Neuronal stem cell (in vitro differentiated cells): Measurements from ENCODE around the gene JHY.

Source experiments
- DNase-seq: peaks from one replicate; pipeline ENCODE4 v3.0.0-alpha.2; 2013; ENCODE audit warnings: low spot score
- H2AFZ ChIP-seq: one replicate; pipeline ENCODE4 v1.6.1; 2013; ENCODE audit warnings: mild to moderate bottlenecking, low read length, inconsistent platforms
- H2AK5ac ChIP-seq: 2 replicates; pipeline ENCODE4 v1.6.1; 2013; ENCODE audit warnings: low read depth, mild to moderate bottlenecking, inconsistent platforms, low read length, moderate library complexity, mixed read lengths
- H2BK120ac ChIP-seq: 2 replicates; pipeline ENCODE4 v1.6.1; 2013; ENCODE audit warnings: low read depth, mild to moderate bottlenecking, inconsistent platforms, low read length, moderate library complexity, mixed read lengths
- H2BK12ac ChIP-seq: one replicate; pipeline ENCODE4 v1.6.1; 2013; ENCODE audit warnings: low read length, inconsistent platforms
- H2BK15ac ChIP-seq: 2 replicates; pipeline ENCODE4 v1.6.1; 2013; ENCODE audit warnings: mild to moderate bottlenecking, low read length, inconsistent platforms, mixed read lengths
- H2BK5ac ChIP-seq: one replicate; pipeline ENCODE4 v1.6.1; 2013; ENCODE audit warnings: inconsistent platforms, mild to moderate bottlenecking, low read length, moderate library complexity
- H3K14ac ChIP-seq: one replicate; pipeline ENCODE4 v1.6.1; 2013; ENCODE audit warnings: low read length, inconsistent platforms
- H3K18ac ChIP-seq: 2 replicates; pipeline ENCODE4 v1.6.1; 2013; ENCODE audit warnings: low read length, inconsistent platforms
- H3K23ac ChIP-seq: 2 replicates; pipeline ENCODE4 v1.6.1; 2013; ENCODE audit warnings: low read depth, mild to moderate bottlenecking, mixed read lengths, low read length, inconsistent platforms; ENCODE audit not compliant: poor library complexity
- H3K27ac ChIP-seq: replicated peaks from 3 replicates; pipeline ENCODE4 v1.5.1; 2013; ENCODE audit warnings: low read length, inconsistent platforms
- H3K27me3 ChIP-seq, 3 experiments: 2 replicates each; pipeline ENCODE4 v1.6.1; 2013; ENCODE audit warnings: low read length in 3 of 3, mild to moderate bottlenecking in 2 of 3, inconsistent platforms in 1 of 3, low read depth in 1 of 3, mixed read lengths in 1 of 3, moderate library complexity in 1 of 3; ENCODE audit not compliant: control insufficient read depth in 3 of 3, insufficient read depth in 3 of 3
- H3K36me3 ChIP-seq, 2 donors: replicated peaks in 1 of 2; 2 replicates each; pipeline ENCODE4 v1.6.1; 2013; ENCODE audit warnings: low read length in 2 of 2; ENCODE audit not compliant: control insufficient read depth in 2 of 2, insufficient read depth in 2 of 2
- H3K4ac ChIP-seq: 2 replicates; pipeline ENCODE4 v1.6.1; 2013; ENCODE audit warnings: inconsistent platforms, mild to moderate bottlenecking, low read length, moderate library complexity
- H3K4me1 ChIP-seq, 2 donors: 1 replicate in 1 of 2; 2 replicates in 1 of 2; pipeline ENCODE4 v1.6.1; 2013; ENCODE audit warnings: low read length in 2 of 2, low read depth in 1 of 2; ENCODE audit not compliant: control insufficient read depth in 2 of 2, insufficient read depth in 1 of 2
- H3K4me2 ChIP-seq: one replicate; pipeline ENCODE4 v1.6.1; 2013; ENCODE audit warnings: mild to moderate bottlenecking, low read length, inconsistent platforms; ENCODE audit not compliant: insufficient read depth, poor library complexity, severe bottlenecking
- H3K4me3 ChIP-seq, 2 donors: 2 replicates each; pipeline ENCODE4 v1.5.1; 2013; ENCODE audit warnings: low read length in 2 of 2, mild to moderate bottlenecking in 2 of 2, inconsistent platforms in 1 of 2, moderate library complexity in 1 of 2
- H3K79me1 ChIP-seq: one replicate; pipeline ENCODE4 v1.6.1; 2013; ENCODE audit warnings: low read depth, mild to moderate bottlenecking, inconsistent platforms, low read length, moderate library complexity
- H3K9ac ChIP-seq: one replicate; pipeline ENCODE4 v1.6.1; 2013; ENCODE audit warnings: mild to moderate bottlenecking, low read depth, low read length, inconsistent platforms; ENCODE audit not compliant: poor library complexity
- H3K9me3 ChIP-seq, 2 donors: replicated peaks in 1 of 2; 2 replicates each; pipeline versions ENCODE3 to v1.6.1; 2013; ENCODE audit warnings: low read length in 2 of 2, mild to moderate bottlenecking in 2 of 2, inconsistent platforms in 1 of 2, low read depth in 1 of 2, mixed read lengths in 1 of 2, moderate library complexity in 1 of 2; ENCODE audit not compliant: control insufficient read depth in 2 of 2, insufficient read depth in 1 of 2
- H4K8ac ChIP-seq: one replicate; pipeline ENCODE4 v1.6.1; 2013; ENCODE audit warnings: low read depth, mild to moderate bottlenecking, inconsistent platforms, low read length, moderate library complexity
- H4K91ac ChIP-seq: one replicate; pipeline ENCODE4 v1.6.1; 2013; ENCODE audit warnings: low read length, low read depth, mild to moderate bottlenecking, inconsistent platforms; ENCODE audit not compliant: poor library complexity
- WGBS, 2 donors: extraction: QIAGEN DNeasy Blood & Tissue Kit; methylation state at CpG; one replicate each; pipeline ENCODE4 v1.1.7; 2013; ENCODE audit warnings: missing lambda C conversion rate in 2 of 2, mixed read lengths in 1 of 2; ENCODE audit not compliant: insufficient read length in 2 of 2, insufficient replicate concordance in 1 of 2; ENCODE audit errors: extremely low coverage in 2 of 2; 5-methylcytosine and 5-hydroxymethylcytosine counted together

Gene JHY

GRCh38 chr11:122933416-122933815 lies 50.9 kb downstream of the JHY start:
- no peak overlapping the region for H4K8ac ChIP-seq
- peaks cover 1% of the 10 kb centered on the region for H3K79me1 ChIP-seq
- DNase-seq: no peak
- H3K36me3 ChIP-seq: no peaks in the 10 kb centered on the region
- H2AK5ac ChIP-seq: no peak overlapping the region
- H3K18ac ChIP-seq: no peak overlapping the region
- H3K27me3 ChIP-seq: peaks cover 0 to 37% (median 2%) of the 10 kb centered on the region in 3 experiments
- H3K4me1 ChIP-seq: peaks cover 0 to 4% of the 10 kb centered on the region in 2 donors
- H2BK120ac ChIP-seq: no peak overlapping the region
- no peak overlapping the region for H3K27ac ChIP-seq
- WGBS, 2 donors: no CpG with 5 or more reads among the region's 2 CpGs
- no peak overlapping the region for H2BK12ac ChIP-seq
- H3K9ac ChIP-seq: no peak overlapping the region
- H3K9me3 ChIP-seq: no peaks in the 10 kb centered on the region
- no peak overlapping the region for H4K91ac ChIP-seq
- no peak overlapping the region for H2BK15ac ChIP-seq
- no peak overlapping the region for H3K4me2 ChIP-seq
- H3K4ac ChIP-seq: no peak overlapping the region
- H2BK5ac ChIP-seq: no peak overlapping the region
- H3K4me3 ChIP-seq: no peak overlapping the region
- H3K23ac ChIP-seq: no peak overlapping the region
- H2AFZ ChIP-seq: no peak overlapping the region
- no peak overlapping the region for H3K14ac ChIP-seq

GRCh38 chr11:122937983-122938382 lies 55.4 kb downstream of the JHY start:
- Histone ChIP-seq H3K36me3 (no peaks in the 10 kb centered on the region), H2BK5ac (no peak overlapping the region), H3K9me3 (no peaks in the 10 kb centered on the region), H3K4me1 (no peaks in the 10 kb centered on the region), H3K79me1 (no peaks in the 10 kb centered on the region), H2AFZ (no peak overlapping the region), H3K23ac (no peak overlapping the region), H2BK15ac (no peak overlapping the region), H2BK120ac (no peak overlapping the region), H2AK5ac (no peak overlapping the region), H3K27ac (no peak overlapping the region), H2BK12ac (no peak overlapping the region), H3K27me3 (peaks cover 0 to 20% (median 2%) of the 10 kb centered on the region in 3 experiments), H4K8ac (no peak overlapping the region), H3K4ac (no peak overlapping the region), H3K18ac (no peak overlapping the region), H4K91ac (no peak overlapping the region), H3K14ac (no peak overlapping the region), H3K4me3 (no peak overlapping the region), H3K4me2 (no peak overlapping the region), H3K9ac (no peak overlapping the region)
- no peak for DNase-seq
- WGBS, 2 donors: no CpG with 5 or more reads among the region's 3 CpGs

DNA sequence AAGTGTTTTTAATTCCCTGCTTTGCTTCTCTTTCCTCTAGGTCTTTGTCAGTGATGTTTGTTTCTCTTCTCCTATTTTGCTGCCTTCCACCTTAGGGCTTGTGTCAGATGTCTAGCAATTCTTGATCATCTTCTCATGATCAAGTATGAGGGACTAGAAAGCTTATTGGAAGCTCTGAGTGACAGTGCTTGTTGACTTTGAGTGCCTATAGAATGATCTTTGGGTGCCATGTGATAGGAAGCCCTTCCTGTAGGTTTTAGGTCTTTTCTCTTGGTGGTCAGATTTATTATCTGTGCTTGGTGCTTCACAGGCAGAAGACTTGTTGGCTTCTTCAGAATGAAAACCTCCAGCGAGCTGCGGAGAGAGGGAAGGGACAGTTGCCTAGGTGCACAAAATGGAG lies 56.0 kb downstream of the JHY start:
- Histone ChIP-seq H3K9me3 (no peaks in the 10 kb centered on the region), H2BK15ac (no peak overlapping the region), H2BK12ac (no peak overlapping the region), H4K8ac (no peak overlapping the region), H3K36me3 (no peaks in the 10 kb centered on the region), H2BK120ac (no peak overlapping the region), H3K4me2 (no peak overlapping the region), H3K4me3 (no peak overlapping the region), H3K27ac (no peak overlapping the region), H3K4ac (no peak overlapping the region), H3K18ac (no peak overlapping the region), H2AFZ (no peak overlapping the region), H3K27me3 (peaks cover 0 to 16% (median 2%) of the 10 kb centered on the region in 3 experiments), H4K91ac (no peak overlapping the region), H2AK5ac (no peak overlapping the region), H3K14ac (no peak overlapping the region), H3K4me1 (no peaks in the 10 kb centered on the region), H3K23ac (no peak overlapping the region), H3K79me1 (no peaks in the 10 kb centered on the region), H3K9ac (no peak overlapping the region), H2BK5ac (no peak overlapping the region)
- no peak for DNase-seq
- no CpG with 5 or more reads among the region's 2 CpGs for WGBS, 2 donors

DNA sequence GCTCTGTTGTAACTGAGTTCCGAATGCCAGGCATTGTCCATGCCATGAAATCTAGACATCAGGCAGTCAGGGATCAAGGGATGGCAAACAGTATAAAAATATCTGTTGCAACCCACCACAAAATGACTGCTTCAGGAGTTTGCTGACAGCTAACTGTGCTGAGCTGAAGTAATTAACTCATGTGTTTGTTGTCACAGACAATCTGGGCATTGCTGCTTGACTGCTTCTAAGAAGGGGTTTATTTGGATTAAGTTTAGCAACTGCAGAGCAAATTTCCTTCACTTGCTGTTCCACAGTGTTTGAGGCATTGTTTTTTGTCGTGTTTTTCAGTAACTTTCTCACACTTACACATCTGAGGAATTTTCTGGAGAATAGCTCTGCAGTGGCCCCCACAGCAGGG lies 68.7 kb downstream of the JHY start:
- no peak for DNase-seq
- no peak overlapping the region for H4K91ac ChIP-seq
- no peak overlapping the region for H3K4me2 ChIP-seq
- peaks cover 8 to 12% of the 10 kb centered on the region in 2 donors for H3K4me1 ChIP-seq
- H2BK15ac ChIP-seq: no peak overlapping the region
- H3K36me3 ChIP-seq: no peaks in the 10 kb centered on the region
- peaks cover 0 to 36% (median 2%) of the 10 kb centered on the region in 3 experiments for H3K27me3 ChIP-seq
- no peak overlapping the region for H2BK120ac ChIP-seq
- no peak overlapping the region for H2BK12ac ChIP-seq
- H3K14ac ChIP-seq: no peak overlapping the region
- H3K18ac ChIP-seq: no peak overlapping the region
- no peaks in the 10 kb centered on the region for H3K79me1 ChIP-seq
- H3K9me3 ChIP-seq: no peaks in the 10 kb centered on the region
- H3K4me3 ChIP-seq: no peak overlapping the region
- no peak overlapping the region for H2AK5ac ChIP-seq
- no peak overlapping the region for H3K27ac ChIP-seq
- no peak overlapping the region for H2BK5ac ChIP-seq
- H3K9ac ChIP-seq: no peak overlapping the region
- H3K4ac ChIP-seq: no peak overlapping the region
- no CpG with 5 or more reads among the region's 2 CpGs for WGBS, 2 donors
- H3K23ac ChIP-seq: no peak overlapping the region
- no peak overlapping the region for H2AFZ ChIP-seq
- H4K8ac ChIP-seq: no peak overlapping the region
